Neuron (in vitro differentiated cells): ENCODE results near the gene FAM43A.

Experiments used
- H2AFZ ChIP-seq: one replicate; pipeline ENCODE4 v1.6.1; 2013; ENCODE audit warnings: low read depth, mild to moderate bottlenecking, inconsistent platforms, low read length, moderate library complexity
- H3K27me3 ChIP-seq: one replicate; pipeline ENCODE4 v1.6.1; 2013; ENCODE audit warnings: low read length; ENCODE audit not compliant: insufficient read depth
- H3K36me3 ChIP-seq: one replicate; pipeline ENCODE4 v1.6.1; 2013; ENCODE audit warnings: low read length; ENCODE audit not compliant: insufficient read depth
- H3K4me1 ChIP-seq: one replicate; pipeline ENCODE4 v1.6.1; 2013; ENCODE audit warnings: low read length; ENCODE audit not compliant: insufficient read depth
- H3K4me3 ChIP-seq: 2 replicates; pipeline ENCODE4 v1.5.1; 2013; ENCODE audit warnings: mild to moderate bottlenecking, low read length, moderate library complexity
- H3K9me3 ChIP-seq: one replicate; pipeline ENCODE4 v1.6.1; 2013; ENCODE audit warnings: low read length

FAM43A gene

GRCh38 chr3:194685718-194686413, at the start of gene FAM43A:
TSS of gene FAM43A (plus strand) at chr3:194685883. CDS start at chr3:194686827, 944 bp downstream.
- Histone ChIP-seq H3K27me3 (peaks cover 15% of the 10 kb centered on the region), H3K4me3 (peak within 1 kb of the TSS; percentile 67), H2AFZ (peak within 1 kb of the TSS; percentile 81), H3K9me3 (peaks cover 2% of the 10 kb centered on the region), H3K4me1 (peaks cover 10% of the 10 kb centered on the region), H3K36me3 (no peaks in the 10 kb centered on the region)

- Histone ChIP-seq H3K9me3 (no peaks in the 10 kb centered on the region), H3K36me3 (peaks cover 19% of the 10 kb centered on the region), H2AFZ (no peak overlapping the region), H3K4me1 (no peaks in the 10 kb centered on the region), H3K27me3 (no peaks in the 10 kb centered on the region), H3K4me3 (no peak overlapping the region)
Observed at GRCh38 chr3:194637066-194637465, 48.6 kb upstream of the FAM43A start.

- Histone ChIP-seq H2AFZ (no peak overlapping the region), H3K36me3 (peaks cover 23% of the 10 kb centered on the region), H3K4me3 (no peak overlapping the region), H3K27me3 (no peaks in the 10 kb centered on the region), H3K4me1 (no peaks in the 10 kb centered on the region), H3K9me3 (no peaks in the 10 kb centered on the region)
Observed at GRCh38 chr3:194637541-194638400, 47.9 kb upstream of the FAM43A start.

- Histone ChIP-seq H3K4me1 (no peaks in the 10 kb centered on the region), H3K27me3 (no peaks in the 10 kb centered on the region), H3K9me3 (no peaks in the 10 kb centered on the region), H2AFZ (no peak overlapping the region), H3K4me3 (no peak overlapping the region), H3K36me3 (peaks cover 34% of the 10 kb centered on the region)
Observed at GRCh38 chr3:194638991-194639605, 46.6 kb upstream of the FAM43A start.

- Histone ChIP-seq H2AFZ (no peak overlapping the region), H3K4me1 (no peaks in the 10 kb centered on the region), H3K4me3 (no peak overlapping the region), H3K27me3 (no peaks in the 10 kb centered on the region), H3K36me3 (peaks cover 49% of the 10 kb centered on the region), H3K9me3 (no peaks in the 10 kb centered on the region)
Observed at GRCh38 chr3:194640829-194641228, 44.9 kb upstream of the FAM43A start.

- Histone ChIP-seq H3K27me3 (no peaks in the 10 kb centered on the region), H3K36me3 (peaks cover 57% of the 10 kb centered on the region), H3K9me3 (no peaks in the 10 kb centered on the region), H2AFZ (no peak overlapping the region), H3K4me3 (no peak overlapping the region), H3K4me1 (no peaks in the 10 kb centered on the region)
Observed at GRCh38 chr3:194642769-194643168, 42.9 kb upstream of the FAM43A start.

GRCh38 chr3:194647747-194648146, 37.9 kb upstream of the FAM43A start:
- no peaks in the 10 kb centered on the region for H3K27me3 ChIP-seq
- H2AFZ ChIP-seq: no peak overlapping the region
- H3K36me3 ChIP-seq: peaks cover 74% of the 10 kb centered on the region
- no peaks in the 10 kb centered on the region for H3K9me3 ChIP-seq
- H3K4me3 ChIP-seq: no peak overlapping the region
- no peaks in the 10 kb centered on the region for H3K4me1 ChIP-seq

- Histone ChIP-seq H3K27me3 (no peaks in the 10 kb centered on the region), H3K36me3 (peaks cover 64% of the 10 kb centered on the region), H3K4me3 (no peak overlapping the region), H3K4me1 (no peaks in the 10 kb centered on the region), H3K9me3 (no peaks in the 10 kb centered on the region), H2AFZ (no peak overlapping the region)
Observed at GRCh38 chr3:194654443-194654842, 31.2 kb upstream of the FAM43A start.

- H3K9me3 ChIP-seq: no peaks in the 10 kb centered on the region
- H3K4me3 ChIP-seq: no peak overlapping the region
- no peaks in the 10 kb centered on the region for H3K27me3 ChIP-seq
- H3K36me3 ChIP-seq: peaks cover 55% of the 10 kb centered on the region
- H3K4me1 ChIP-seq: no peaks in the 10 kb centered on the region
- no peak overlapping the region for H2AFZ ChIP-seq
Observed at GRCh38 chr3:194657439-194657838, 28.2 kb upstream of the FAM43A start.

GRCh38 chr3:194658477-194659242, 27.0 kb upstream of the FAM43A start:
- no peak overlapping the region for H2AFZ ChIP-seq
- no peaks in the 10 kb centered on the region for H3K4me1 ChIP-seq
- H3K27me3 ChIP-seq: no peaks in the 10 kb centered on the region
- peaks cover 48% of the 10 kb centered on the region for H3K36me3 ChIP-seq
- no peak overlapping the region for H3K4me3 ChIP-seq
- no peaks in the 10 kb centered on the region for H3K9me3 ChIP-seq

GRCh38 chr3:194659778-194660177, 25.9 kb upstream of the FAM43A start:
- no peaks in the 10 kb centered on the region for H3K9me3 ChIP-seq
- H3K27me3 ChIP-seq: no peaks in the 10 kb centered on the region
- H3K36me3 ChIP-seq: peaks cover 44% of the 10 kb centered on the region
- H2AFZ ChIP-seq: no peak overlapping the region
- no peaks in the 10 kb centered on the region for H3K4me1 ChIP-seq
- no peak overlapping the region for H3K4me3 ChIP-seq

GRCh38 chr3:194661374-194661773, 24.3 kb upstream of the FAM43A start:
- Histone ChIP-seq H3K4me3 (no peak overlapping the region), H3K36me3 (peaks cover 56% of the 10 kb centered on the region), H3K27me3 (no peaks in the 10 kb centered on the region)

More at GRCh38 chr3:194661374-194661773, 24.3 kb upstream of the FAM43A start:
- Histone ChIP-seq H2AFZ (no peak overlapping the region), H3K9me3 (no peaks in the 10 kb centered on the region), H3K4me1 (no peaks in the 10 kb centered on the region)
